Measurements from ENCODE around the gene FERMT1. TPM values are rescaled to one million over a fixed set of nuclear protein-coding genes. Genes with fewer than 3 reads are reported as not detected.

The FERMT1 gene
- total RNA-seq, 1 donor from 2014 or later: 0.63 TPM

- TF ChIP-seq, protein P1, sequence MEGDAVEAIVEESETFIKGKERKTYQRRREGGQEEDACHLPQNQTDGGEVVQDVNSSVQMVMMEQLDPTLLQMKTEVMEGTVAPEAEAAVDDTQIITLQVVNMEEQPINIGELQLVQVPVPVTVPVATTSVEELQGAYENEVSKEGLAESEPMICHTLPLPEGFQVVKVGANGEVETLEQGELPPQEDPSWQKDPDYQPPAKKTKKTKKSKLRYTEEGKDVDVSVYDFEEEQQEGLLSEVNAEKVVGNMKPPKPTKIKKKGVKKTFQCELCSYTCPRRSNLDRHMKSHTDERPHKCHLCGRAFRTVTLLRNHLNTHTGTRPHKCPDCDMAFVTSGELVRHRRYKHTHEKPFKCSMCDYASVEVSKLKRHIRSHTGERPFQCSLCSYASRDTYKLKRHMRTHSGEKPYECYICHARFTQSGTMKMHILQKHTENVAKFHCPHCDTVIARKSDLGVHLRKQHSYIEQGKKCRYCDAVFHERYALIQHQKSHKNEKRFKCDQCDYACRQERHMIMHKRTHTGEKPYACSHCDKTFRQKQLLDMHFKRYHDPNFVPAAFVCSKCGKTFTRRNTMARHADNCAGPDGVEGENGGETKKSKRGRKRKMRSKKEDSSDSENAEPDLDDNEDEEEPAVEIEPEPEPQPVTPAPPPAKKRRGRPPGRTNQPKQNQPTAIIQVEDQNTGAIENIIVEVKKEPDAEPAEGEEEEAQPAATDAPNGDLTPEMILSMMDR (IDR thresholded peaks at IDR 0.05; ENCODE audit: borderline replicate concordance): no peak
- H3K36me3 ChIP-seq: no peaks in the 10 kb centered on the region
- intact Hi-C loops (cut with micrococcal nuclease): no loop called here
Observed at GRCh38 chr20:6070829-6071695, 51.8 kb downstream of the FERMT1 start.

DNA sequence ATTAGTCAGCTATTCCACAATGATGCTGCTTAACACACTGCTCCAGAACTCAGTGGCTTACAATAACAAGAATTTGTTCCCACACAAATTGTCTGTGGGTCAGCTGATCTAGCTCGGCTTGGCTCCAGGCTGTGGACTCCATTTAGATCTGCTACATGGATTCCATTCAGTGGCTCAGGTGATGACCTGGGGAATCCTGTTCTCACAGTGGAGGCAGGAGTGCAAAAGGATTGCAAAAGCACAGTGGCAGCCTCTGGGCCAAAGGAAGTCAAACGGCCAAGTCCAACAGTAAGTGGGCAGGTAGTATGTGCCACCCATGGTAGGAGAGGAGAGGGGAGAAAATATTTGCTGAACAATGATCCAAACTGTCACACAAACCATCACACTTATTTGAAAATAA lies 53.2 kb downstream of the FERMT1 start:
- Histone ChIP-seq H3K27ac (replicated peaks) (no peak overlapping the region), H3K9me3 (replicated peaks) (no peaks in the 10 kb centered on the region), H3K27me3 (ENCODE audit: low read depth) (no peaks in the 10 kb centered on the region), H3K4me1 (peaks cover 3% of the 10 kb centered on the region), H3K36me3 (no peaks in the 10 kb centered on the region), H3K4me3 (no peak overlapping the region)
- TF ChIP-seq, protein P1 (IDR thresholded peaks at IDR 0.05; ENCODE audit: borderline replicate concordance): no peak
- no peak for DNase-seq
- intact Hi-C loops (cut with micrococcal nuclease): no loop called here

More at GRCh38 chr20:6070829-6071695, 51.8 kb downstream of the FERMT1 start:
- no peak overlapping the region for H3K27ac ChIP-seq (replicated peaks)
- DNase-seq: no peak
- no peaks in the 10 kb centered on the region for H3K27me3 ChIP-seq (ENCODE audit: low read depth)
- no peaks in the 10 kb centered on the region for H3K9me3 ChIP-seq (replicated peaks)
- peaks cover 16% of the 10 kb centered on the region for H3K4me1 ChIP-seq
- no peak overlapping the region for H3K4me3 ChIP-seq

DNA sequence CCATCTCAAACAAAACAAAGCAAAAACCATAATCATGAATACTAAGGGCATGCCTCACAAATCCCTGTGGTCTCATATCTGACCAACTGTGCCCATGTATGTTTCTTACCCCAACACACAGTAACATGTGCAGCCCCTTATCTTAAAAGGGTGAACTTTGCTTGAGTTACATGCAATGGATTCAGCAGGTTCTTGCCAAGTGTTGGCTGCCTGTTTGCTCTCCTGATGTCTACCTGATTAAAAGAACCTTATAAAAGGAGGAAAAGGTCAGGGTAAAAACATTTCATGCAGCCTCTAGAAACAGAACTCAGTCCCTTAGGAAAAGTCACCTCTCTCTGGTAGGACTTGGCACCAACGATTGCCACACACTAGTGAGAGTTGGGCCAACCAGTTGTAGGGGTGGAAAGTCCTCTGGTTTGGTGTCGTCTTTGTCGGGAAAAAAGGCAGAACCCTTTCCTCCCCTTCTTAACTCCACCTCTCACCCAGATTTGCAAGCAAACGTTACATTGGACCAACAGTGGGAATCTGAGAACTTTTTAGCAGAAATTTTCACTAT lies 55.0 kb downstream of the FERMT1 start:
- no peak overlapping the region for H3K4me3 ChIP-seq
- intact Hi-C loops (cut with micrococcal nuclease): no loop called here
- no peak for DNase-seq

DNA sequence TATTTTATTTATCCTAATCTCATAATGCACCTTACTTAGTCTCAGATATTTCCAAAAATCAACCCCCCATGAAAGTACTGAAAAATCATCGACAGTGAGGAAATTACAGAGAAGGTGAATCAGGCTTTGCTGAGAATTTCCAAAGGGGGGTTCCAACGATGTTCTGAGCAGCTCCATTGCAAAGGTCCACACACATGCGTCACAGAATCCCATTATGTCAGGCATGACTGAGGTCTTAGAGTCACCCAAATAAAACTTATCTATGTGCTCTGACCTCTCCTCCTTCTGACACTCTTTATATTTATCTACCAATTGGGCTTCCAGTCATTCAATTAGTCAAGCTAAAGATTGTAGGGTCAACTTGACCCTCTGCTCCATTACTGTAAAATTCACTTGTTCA lies 56.2 kb downstream of the FERMT1 start:
- intact Hi-C loops (cut with micrococcal nuclease): no loop called here
- H3K4me3 ChIP-seq: no peak overlapping the region
- no peaks in the 10 kb centered on the region for H3K4me1 ChIP-seq
- H3K27ac ChIP-seq (replicated peaks): no peak overlapping the region
- TF ChIP-seq, protein P1 (IDR thresholded peaks at IDR 0.05; ENCODE audit: borderline replicate concordance): no peak
- H3K36me3 ChIP-seq: no peaks in the 10 kb centered on the region
- DNase-seq: no peak
- H3K27me3 ChIP-seq (ENCODE audit: low read depth): no peaks in the 10 kb centered on the region
- no peaks in the 10 kb centered on the region for H3K9me3 ChIP-seq (replicated peaks)

More for the DNA sequence above, 55.0 kb downstream of the FERMT1 start:
- Histone ChIP-seq H3K36me3 (no peaks in the 10 kb centered on the region), H3K27me3 (ENCODE audit: low read depth) (no peaks in the 10 kb centered on the region), H3K27ac (replicated peaks) (no peak overlapping the region), H3K9me3 (replicated peaks) (no peaks in the 10 kb centered on the region), H3K4me1 (no peaks in the 10 kb centered on the region)
- TF ChIP-seq, protein P1 (IDR thresholded peaks at IDR 0.05; ENCODE audit: borderline replicate concordance): no peak

DNA sequence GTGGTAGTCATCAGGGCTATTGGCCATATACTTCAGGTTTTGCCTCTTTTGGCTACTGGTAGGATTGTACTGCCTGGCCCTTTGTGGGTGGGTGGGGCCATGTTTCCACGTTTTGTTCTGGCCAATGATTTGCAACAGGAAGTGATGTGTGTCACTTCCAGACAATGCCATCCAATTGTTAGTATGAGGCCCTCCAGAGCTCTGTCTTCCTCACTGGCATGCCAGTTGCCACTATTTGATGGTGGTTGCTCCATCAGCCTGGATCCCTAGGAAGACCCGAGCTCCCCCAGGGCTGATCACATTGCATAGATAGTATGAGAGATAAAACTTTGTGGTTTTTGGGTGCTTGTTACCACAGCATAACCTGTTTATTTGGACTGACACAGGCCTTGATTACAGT lies 61.3 kb downstream of the FERMT1 start:
- TF ChIP-seq, protein P1 (IDR thresholded peaks at IDR 0.05; ENCODE audit: borderline replicate concordance): no peak
- no peaks in the 10 kb centered on the region for H3K36me3 ChIP-seq
- peaks cover 5% of the 10 kb centered on the region for H3K27me3 ChIP-seq (ENCODE audit: low read depth)
- H3K9me3 ChIP-seq (replicated peaks): no peaks in the 10 kb centered on the region
- no peak overlapping the region for H3K27ac ChIP-seq (replicated peaks)
- DNase-seq: no peak
- H3K4me1 ChIP-seq: no peaks in the 10 kb centered on the region
- intact Hi-C loops (cut with micrococcal nuclease): no loop called here
- no peak overlapping the region for H3K4me3 ChIP-seq
